Breast epithelium (tissue), 4 donors: Measurements from ENCODE around the gene UST. TPM values are rescaled to one million over a fixed set of nuclear protein-coding genes. Genes with fewer than 3 reads are reported as not detected.
"Not testable (repeated sequence)": the region's sequence is repeated elsewhere in the genome, so short reads cannot be mapped to it uniquely, and the experiment has no call there.

Experiments used
- DNase-seq, 2 donors: peaks; one replicate each; pipeline ENCODE4 v3.0.0-alpha.2; 2019; ENCODE audit warnings: low spot score in 2 of 2
- H3K27ac ChIP-seq, 2 donors: fragments of 200-600 bp; sonication (generic) in 1 of 2; one replicate each; pipeline ENCODE4 v1.5.1; 2016 to 2019; ENCODE audit warnings: mild to moderate bottlenecking in 1 of 2
- H3K27me3 ChIP-seq, 2 donors: fragments of 200-600 bp; sonication (generic) in 1 of 2; one replicate each; pipeline versions ENCODE4 v1.5.1 to v1.6.0; 2017 to 2019; ENCODE audit warnings: control low read depth in 1 of 2, mild to moderate bottlenecking in 1 of 2
- H3K36me3 ChIP-seq: fragments of 200-600 bp; one replicate; pipeline ENCODE4 v1.5.1; 2019
- H3K4me1 ChIP-seq, 2 donors: fragments of 200-600 bp; sonication (generic); one replicate each; pipeline ENCODE4 v1.5.1; 2016 to 2019; ENCODE audit warnings: control low read depth in 1 of 2
- H3K4me3 ChIP-seq, 3 donors: fragments of 200-600 bp; sonication (generic); 1 replicate in 2 of 3; 2 replicates in 1 of 3; pipeline ENCODE4 v1.5.1; 2016 to 2019; ENCODE audit warnings: mild to moderate bottlenecking in 3 of 3, moderate library complexity in 2 of 3
- H3K9me3 ChIP-seq, 2 donors: fragments of 200-600 bp; sonication (generic) in 1 of 2; one replicate each; pipeline ENCODE4 v1.5.1; 2016 to 2019; ENCODE audit warnings: control low read depth in 1 of 2
- CTCF ChIP-seq, 3 donors: fragments of 450-650 bp; IDR thresholded peaks; one replicate each; pipeline ENCODE4 v1.5.1; 2016 to 2017; ENCODE audit warnings: antibody characterized with exemption in 3 of 3, mild to moderate bottlenecking in 3 of 3, moderate library complexity in 3 of 3
- POLR2A ChIP-seq: fragments of 450-650 bp; IDR thresholded peaks from one replicate; pipeline ENCODE4 v1.6.1; 2016; ENCODE audit warnings: antibody characterized with exemption, mild to moderate bottlenecking, moderate library complexity
- POLR2AphosphoS5 ChIP-seq, 3 donors: sonication (generic); formaldehyde crosslinking; IDR thresholded peaks; one replicate each; pipeline ENCODE4 v1.6.1; 2017; ENCODE audit warnings: antibody characterized with exemption in 3 of 3
- intact Hi-C: fragments of 100-400 bp; cut with DNase I; formaldehyde crosslinking; loops from one replicate; pipeline ENCODE4 v1.15.1; 2023; ENCODE audit warnings: low total_unique reads
- total RNA-seq, 3 donors: library from RNA; depleted of rRNA; stranded (reverse); fragments of >200 nt; gene quantifications; one replicate each; pipeline ENCODE4 v1.1.0, GENCODE V29; 2016

UST gene
- total RNA-seq, 3 donors from 2014 or later, result 10.5 to 28.8 (median 13.2) TPM

DNA sequence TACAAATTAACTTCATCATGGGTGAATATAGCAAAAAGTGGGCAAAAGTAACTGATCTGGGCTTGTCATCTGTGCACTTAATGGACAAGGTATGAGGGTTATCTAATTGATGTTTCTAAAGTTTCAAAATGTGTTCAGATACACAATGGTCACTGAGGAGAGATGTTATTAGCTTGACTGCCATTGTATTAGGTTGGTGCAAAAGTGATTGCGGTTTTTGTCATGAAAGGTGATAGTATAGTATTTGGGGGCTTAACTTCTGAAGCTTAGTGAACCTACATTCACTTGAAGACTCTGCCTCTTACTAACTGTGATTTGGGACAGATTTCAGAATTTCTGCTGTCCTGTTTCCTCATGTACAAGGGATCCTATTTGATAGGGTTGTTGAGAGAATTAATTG is 159.6 kb downstream of the UST start:
- no peaks in the 10 kb centered on the region for H3K4me1 ChIP-seq
- no peak overlapping the region for H3K4me3 ChIP-seq
- TF ChIP-seq POLR2A (no peak), CTCF (IDR thresholded peaks at IDR 0.05) (no peak), POLR2AphosphoS5 (IDR thresholded peaks at IDR 0.05) (no peak)
- no peaks in the 10 kb centered on the region for H3K27me3 ChIP-seq
- no peaks in the 10 kb centered on the region for H3K36me3 ChIP-seq
- H3K27ac ChIP-seq, result no peak overlapping the region
- DNase-seq, result no peak
- H3K9me3 ChIP-seq, result no peaks in the 10 kb centered on the region
- intact Hi-C loops, result no loop called here

DNA sequence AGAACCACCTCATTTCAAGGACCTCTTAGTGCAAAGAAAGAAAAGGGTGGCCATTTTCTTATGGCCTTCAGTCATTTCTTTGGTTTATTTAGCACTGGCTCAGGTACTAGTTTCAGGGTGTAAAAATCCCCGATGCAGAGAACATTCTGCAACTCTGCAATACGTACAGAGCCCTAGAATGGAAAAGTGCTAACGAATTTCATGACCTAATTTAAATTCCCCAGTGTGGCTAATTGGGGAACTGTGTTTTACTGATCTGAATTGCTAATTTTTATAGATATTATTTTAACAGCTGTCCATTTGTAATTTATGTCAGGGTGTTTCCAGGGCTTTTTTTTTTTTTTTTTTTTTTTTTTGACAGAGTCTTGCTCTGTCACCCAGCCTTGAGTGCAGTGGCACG is 160.7 kb downstream of the UST start:
- no peaks in the 10 kb centered on the region for H3K4me1 ChIP-seq
- H3K27ac ChIP-seq, result no peak overlapping the region
- no peak for DNase-seq
- H3K4me3 ChIP-seq, result no peak overlapping the region
- H3K9me3 ChIP-seq, result no peaks in the 10 kb centered on the region
- H3K27me3 ChIP-seq, result no peaks in the 10 kb centered on the region
- H3K36me3 ChIP-seq, result no peaks in the 10 kb centered on the region
- TF ChIP-seq POLR2A (no peak), CTCF (IDR thresholded peaks at IDR 0.05) (no peak), POLR2AphosphoS5 (IDR thresholded peaks at IDR 0.05) (no peak)
- intact Hi-C loops, result no loop called here

DNA sequence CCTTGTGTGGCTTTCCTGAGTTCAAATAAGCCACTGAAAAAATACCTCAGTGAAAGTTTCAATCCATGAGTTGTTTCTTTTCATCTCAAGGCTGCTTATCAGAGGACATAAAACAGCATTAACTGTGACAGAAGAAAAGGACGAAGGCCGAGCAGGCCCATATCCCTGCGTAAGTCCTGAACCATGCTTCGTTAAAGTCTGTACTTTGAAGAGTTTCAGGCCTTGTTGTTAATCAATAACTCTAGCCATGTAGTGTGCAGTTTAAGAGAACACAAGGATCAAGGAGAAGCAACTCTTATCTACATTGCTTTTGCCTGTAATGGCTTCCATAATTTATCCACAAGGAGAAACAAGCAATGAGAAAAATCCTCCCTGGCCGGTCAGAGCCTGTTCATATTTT is 165.4 kb downstream of the UST start:
- Histone ChIP-seq H3K27ac (no peak overlapping the region), H3K27me3 (no peaks in the 10 kb centered on the region), H3K9me3 (no peaks in the 10 kb centered on the region), H3K4me3 (no peak overlapping the region), H3K36me3 (no peaks in the 10 kb centered on the region), H3K4me1 (no peaks in the 10 kb centered on the region)
- TF ChIP-seq POLR2AphosphoS5 (IDR thresholded peaks at IDR 0.05), result no peak
- TF ChIP-seq POLR2A, result no peak
- no peak for TF ChIP-seq CTCF (IDR thresholded peaks at IDR 0.05)
- intact Hi-C loops, result no loop called here
- no peak for DNase-seq

GRCh38 chr6:148915810-148916209 is 169.0 kb downstream of the UST start:
- no peak overlapping the region for H3K27ac ChIP-seq
- intact Hi-C loops, result no loop called here
- no peaks in the 10 kb centered on the region for H3K4me1 ChIP-seq
- no peak overlapping the region for H3K4me3 ChIP-seq
- H3K27me3 ChIP-seq, result no peaks in the 10 kb centered on the region
- no peaks in the 10 kb centered on the region for H3K36me3 ChIP-seq
- H3K9me3 ChIP-seq, result no peaks in the 10 kb centered on the region
- DNase-seq, result no peak
- no peak for TF ChIP-seq POLR2AphosphoS5 (IDR thresholded peaks at IDR 0.05)

DNA sequence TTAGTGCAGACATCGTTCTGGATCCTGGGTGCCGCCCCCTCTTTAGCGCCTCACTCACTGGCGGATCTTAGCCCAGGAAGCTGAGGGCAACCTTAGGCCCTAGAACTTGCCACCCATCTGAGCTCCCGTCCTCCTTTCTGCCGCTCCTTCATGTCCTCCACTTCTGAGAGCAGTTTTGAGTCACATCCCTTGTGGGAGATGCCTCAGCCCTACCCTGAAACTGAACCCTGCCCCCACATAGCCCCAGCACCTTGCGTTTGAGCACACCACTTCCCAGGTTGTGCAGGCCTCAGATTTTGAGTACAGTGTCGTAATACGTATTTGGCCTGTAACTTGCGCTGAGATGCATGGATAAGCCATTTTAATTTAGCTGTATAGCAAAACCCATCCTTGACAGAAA is 169.7 kb downstream of the UST start:
- H3K27me3 ChIP-seq, H3K4me1 ChIP-seq, DNase-seq, H3K4me3 ChIP-seq, H3K36me3 ChIP-seq, intact Hi-C loops, H3K27ac ChIP-seq, H3K9me3 ChIP-seq: not testable (repeated sequence)

- Histone ChIP-seq H3K9me3 (no peaks in the 10 kb centered on the region), H3K27ac (no peak overlapping the region), H3K36me3 (no peaks in the 10 kb centered on the region), H3K4me3 (no peak overlapping the region), H3K4me1 (no peaks in the 10 kb centered on the region), H3K27me3 (no peaks in the 10 kb centered on the region)
- no peak for DNase-seq
- intact Hi-C loops, result no loop called here
- TF ChIP-seq CTCF (IDR thresholded peaks at IDR 0.05), result no peak
- TF ChIP-seq POLR2AphosphoS5 (IDR thresholded peaks at IDR 0.05), result no peak
- no peak for TF ChIP-seq POLR2A
Observed at GRCh38 chr6:148924226-148925012, 177.6 kb downstream of the UST start.
